ENCODE measurements around the gene SMAD6. TPM values are rescaled to one million over a fixed set of nuclear protein-coding genes. Genes with fewer than 3 reads are reported as not detected.

The SMAD6 gene
- total RNA-seq, 2 experiments from 2014 or later: 0.07 to 0.24 TPM

GRCh38 chr15:66730168-66731021 is 28.4 kb downstream of the SMAD6 start:
- Mint-ChIP-seq H3K4me3 (no peak overlapping the region), H3K9me3 (no peaks in the 10 kb centered on the region), H3K36me3 (no peaks in the 10 kb centered on the region), H3K4me1 (ENCODE audit: low read depth) (no peaks in the 10 kb centered on the region), H3K27me3 (peaks cover 2% of the 10 kb centered on the region), H3K27ac (no peak overlapping the region)
- CTCF ChIA-PET: no interaction called here
- DNase-seq: peak; percentile 42
- intact Hi-C loops (cut with micrococcal nuclease): no loop called here
- POLR2A ChIA-PET: no interaction called here

DNA sequence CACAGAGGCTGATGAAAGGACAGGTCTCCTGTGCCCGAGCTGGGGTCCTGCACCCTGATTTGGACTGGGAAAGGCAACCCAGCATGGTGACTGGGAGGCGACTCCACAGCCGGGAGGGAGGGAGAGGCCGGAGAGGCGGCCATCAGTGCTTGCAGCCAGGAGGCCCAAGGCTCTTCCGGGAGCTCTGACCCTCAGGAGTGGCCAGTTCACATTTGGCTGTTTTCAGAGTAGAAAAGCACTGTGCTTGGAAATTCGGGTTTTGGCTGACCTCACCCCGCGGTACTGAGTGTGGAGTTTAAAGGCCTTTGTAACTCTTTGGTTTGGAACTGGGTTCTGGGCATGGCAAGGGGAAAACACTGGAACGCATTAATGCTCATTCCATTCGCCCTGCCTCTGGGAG is 31.9 kb downstream of the SMAD6 start:
- CTCF ChIA-PET: no interaction called here

GRCh38 chr15:66734961-66735908 is 33.2 kb downstream of the SMAD6 start:
- H3K4me3 Mint-ChIP-seq: no peak overlapping the region
- no peak overlapping the region for H3K27ac Mint-ChIP-seq
- ChIA-PET POLR2A (no interaction called here), CTCF (interaction anchor here (2.2 kb wide), 1 partner anchor 116 kb away, joined by 6 read pairs; no protein-coding TSS in a partner anchor)
- H3K36me3 Mint-ChIP-seq: no peaks in the 10 kb centered on the region
- no peaks in the 10 kb centered on the region for H3K4me1 Mint-ChIP-seq (ENCODE audit: low read depth)
- H3K27me3 Mint-ChIP-seq: no peaks in the 10 kb centered on the region
- intact Hi-C loops (cut with micrococcal nuclease): no loop called here
- no peaks in the 10 kb centered on the region for H3K9me3 Mint-ChIP-seq
- DNase-seq: no peak

More for the DNA sequence above, 31.9 kb downstream of the SMAD6 start:
- Mint-ChIP-seq H3K4me3 (no peak overlapping the region), H3K9me3 (no peaks in the 10 kb centered on the region), H3K36me3 (no peaks in the 10 kb centered on the region), H3K4me1 (ENCODE audit: low read depth) (no peaks in the 10 kb centered on the region), H3K27me3 (no peaks in the 10 kb centered on the region), H3K27ac (no peak overlapping the region)
- intact Hi-C loops (cut with micrococcal nuclease): no loop called here
- POLR2A ChIA-PET: no interaction called here
- DNase-seq: no peak

GRCh38 chr15:66735909-66736305 is 33.9 kb downstream of the SMAD6 start:
- H3K36me3 Mint-ChIP-seq: no peaks in the 10 kb centered on the region
- ChIA-PET POLR2A (no interaction called here), CTCF (interaction anchor here (2.2 kb wide), 1 partner anchor 115 kb away, joined by 6 read pairs; no protein-coding TSS in a partner anchor)
- DNase-seq: no peak
- H3K4me1 Mint-ChIP-seq (ENCODE audit: low read depth): no peaks in the 10 kb centered on the region
- intact Hi-C loops (cut with micrococcal nuclease): no loop called here
- H3K27ac Mint-ChIP-seq: no peak overlapping the region
- H3K27me3 Mint-ChIP-seq: no peaks in the 10 kb centered on the region
- H3K9me3 Mint-ChIP-seq: no peaks in the 10 kb centered on the region
- H3K4me3 Mint-ChIP-seq: no peak overlapping the region

- Mint-ChIP-seq H3K27me3 (no peaks in the 10 kb centered on the region), H3K4me3 (no peak overlapping the region), H3K4me1 (ENCODE audit: low read depth) (no peaks in the 10 kb centered on the region), H3K36me3 (no peaks in the 10 kb centered on the region), H3K27ac (no peak overlapping the region), H3K9me3 (no peaks in the 10 kb centered on the region)
- DNase-seq: no peak
- ChIA-PET POLR2A (no interaction called here), CTCF (no interaction called here)
- intact Hi-C loops (cut with micrococcal nuclease): no loop called here
Observed at GRCh38 chr15:66737243-66738010, 35.4 kb downstream of the SMAD6 start.

DNA sequence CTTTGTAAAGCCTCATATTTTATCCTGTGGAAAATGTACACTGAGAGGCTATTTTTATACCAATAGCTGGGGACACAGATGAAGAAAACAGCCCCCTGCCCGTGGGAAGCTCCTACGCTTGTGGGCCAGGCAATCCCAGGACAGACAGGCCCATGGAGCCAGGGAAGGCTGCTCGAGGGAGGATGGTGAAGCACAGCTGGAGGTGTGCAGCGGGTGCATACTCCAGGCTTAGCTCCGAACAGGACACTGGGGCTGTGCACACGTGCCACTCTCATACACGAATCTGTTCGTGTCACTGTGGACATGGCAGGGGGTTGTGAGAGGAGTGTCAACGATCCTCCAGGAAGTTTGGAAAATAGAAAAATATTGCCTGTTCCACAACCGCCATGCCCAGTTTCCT is 36.1 kb downstream of the SMAD6 start:
- H3K27ac Mint-ChIP-seq: no peak overlapping the region
- no peak for DNase-seq
- no peaks in the 10 kb centered on the region for H3K4me1 Mint-ChIP-seq (ENCODE audit: low read depth)
- CTCF ChIA-PET: no interaction called here
- POLR2A ChIA-PET: no interaction called here
- no peaks in the 10 kb centered on the region for H3K36me3 Mint-ChIP-seq
- intact Hi-C loops (cut with micrococcal nuclease): no loop called here
- no peaks in the 10 kb centered on the region for H3K27me3 Mint-ChIP-seq
- H3K4me3 Mint-ChIP-seq: no peak overlapping the region
- H3K9me3 Mint-ChIP-seq: no peaks in the 10 kb centered on the region

- Mint-ChIP-seq H3K4me3 (no peak overlapping the region), H3K9me3 (no peaks in the 10 kb centered on the region), H3K27ac (no peak overlapping the region), H3K4me1 (ENCODE audit: low read depth) (no peaks in the 10 kb centered on the region), H3K36me3 (no peaks in the 10 kb centered on the region), H3K27me3 (no peaks in the 10 kb centered on the region)
- ChIA-PET CTCF (interaction anchor here (0.6 kb wide), 1 partner anchor 929 kb away, joined by 5 read pairs; no protein-coding TSS in a partner anchor), POLR2A (no interaction called here)
- no peak for DNase-seq
- intact Hi-C loops (cut with micrococcal nuclease): no loop called here
Observed at GRCh38 chr15:66738595-66738994, 36.6 kb downstream of the SMAD6 start.

DNA sequence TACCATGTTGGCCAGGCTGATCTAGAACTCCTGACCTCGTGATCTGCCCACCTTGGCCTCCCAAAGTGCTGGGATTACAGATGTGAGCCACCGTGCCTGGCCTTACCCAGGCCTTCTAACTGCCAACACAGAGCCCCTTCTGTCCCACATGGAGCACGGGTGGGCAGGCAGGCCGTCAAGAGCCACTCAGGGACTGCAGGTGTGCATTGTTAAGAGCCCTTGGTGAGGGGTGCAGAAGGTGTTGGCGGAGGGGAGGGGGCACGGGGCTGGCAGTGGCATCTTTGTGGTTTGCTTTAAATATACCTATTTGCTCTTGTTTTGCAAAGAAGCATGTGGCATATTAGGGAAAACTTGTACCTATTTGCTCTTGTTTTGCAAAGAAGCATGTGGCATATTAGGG is 37.3 kb downstream of the SMAD6 start:
- ChIA-PET POLR2A (no interaction called here), CTCF (no interaction called here)
- no peak for DNase-seq
- Mint-ChIP-seq H3K4me1 (ENCODE audit: low read depth) (no peaks in the 10 kb centered on the region), H3K4me3 (no peak overlapping the region), H3K27ac (no peak overlapping the region), H3K27me3 (no peaks in the 10 kb centered on the region), H3K36me3 (no peaks in the 10 kb centered on the region), H3K9me3 (no peaks in the 10 kb centered on the region)
- intact Hi-C loops (cut with micrococcal nuclease): no loop called here

DNA sequence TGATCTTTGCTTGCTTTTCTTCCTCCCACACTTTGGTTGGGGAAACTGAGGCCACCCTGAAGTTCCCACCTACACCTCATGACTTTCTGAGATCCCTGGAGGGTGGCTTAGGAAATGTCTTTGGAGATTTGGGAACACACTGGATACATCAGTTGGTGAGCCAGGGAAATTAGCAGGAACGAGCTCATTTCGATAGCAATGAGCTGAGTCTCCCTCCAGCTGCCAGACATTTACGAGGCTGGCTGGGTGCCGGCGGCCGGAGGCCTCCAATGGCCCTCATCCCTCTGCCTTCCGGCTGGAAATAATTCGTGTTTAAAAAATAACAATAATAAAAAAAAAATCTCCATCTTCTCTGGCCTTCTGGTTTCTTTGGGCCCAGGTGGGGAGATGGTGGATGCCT is 38.8 kb downstream of the SMAD6 start:
- intact Hi-C loops (cut with micrococcal nuclease): no loop called here
- no peak for DNase-seq
- no peaks in the 10 kb centered on the region for H3K4me1 Mint-ChIP-seq (ENCODE audit: low read depth)
- H3K36me3 Mint-ChIP-seq: no peaks in the 10 kb centered on the region
- CTCF ChIA-PET: no interaction called here
- no peak overlapping the region for H3K4me3 Mint-ChIP-seq
- no peaks in the 10 kb centered on the region for H3K27me3 Mint-ChIP-seq
- H3K27ac Mint-ChIP-seq: no peak overlapping the region
- no peaks in the 10 kb centered on the region for H3K9me3 Mint-ChIP-seq
- POLR2A ChIA-PET: no interaction called here

- CTCF ChIA-PET: no interaction called here
- Mint-ChIP-seq H3K4me1 (ENCODE audit: low read depth) (no peaks in the 10 kb centered on the region), H3K9me3 (no peaks in the 10 kb centered on the region), H3K36me3 (no peaks in the 10 kb centered on the region), H3K4me3 (no peak overlapping the region), H3K27me3 (no peaks in the 10 kb centered on the region), H3K27ac (no peak overlapping the region)
- no peak for DNase-seq
- intact Hi-C loops (cut with micrococcal nuclease): no loop called here
- POLR2A ChIA-PET: no interaction called here
Observed at GRCh38 chr15:66741646-66742045, 39.6 kb downstream of the SMAD6 start.

- Mint-ChIP-seq H3K4me3 (no peak overlapping the region), H3K27me3 (no peaks in the 10 kb centered on the region), H3K27ac (no peak overlapping the region), H3K36me3 (no peaks in the 10 kb centered on the region), H3K4me1 (ENCODE audit: low read depth) (no peaks in the 10 kb centered on the region), H3K9me3 (no peaks in the 10 kb centered on the region)
- DNase-seq: no peak
- intact Hi-C loops (cut with micrococcal nuclease): no loop called here
- CTCF ChIA-PET: no interaction called here
- POLR2A ChIA-PET: no interaction called here
Observed at GRCh38 chr15:66742286-66742685, 40.2 kb downstream of the SMAD6 start.

DNA sequence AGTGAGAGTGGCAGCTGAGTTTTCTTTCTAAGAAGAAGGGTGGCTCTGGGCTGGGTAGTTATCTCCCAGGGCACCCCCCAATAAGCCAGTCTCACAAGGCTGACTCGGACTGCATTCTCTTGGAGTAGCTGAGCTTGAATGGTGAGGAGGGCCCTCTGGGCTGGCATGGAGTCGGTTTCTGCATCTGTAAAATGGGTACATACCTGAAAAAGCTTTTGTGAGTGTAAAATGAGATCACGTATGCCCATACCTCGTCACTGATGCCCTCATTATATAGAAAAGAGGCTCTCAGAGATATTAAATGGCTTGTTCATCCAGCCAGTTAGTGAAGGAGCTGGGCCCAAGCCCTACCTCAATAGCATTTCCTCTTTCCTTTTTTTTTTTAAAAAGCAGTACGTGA is 41.2 kb downstream of the SMAD6 start:
- POLR2A ChIA-PET: interaction anchor here (0.6 kb wide), 1 partner anchor 115 kb away, joined by 3 read pairs; no protein-coding TSS in a partner anchor
- H3K27ac Mint-ChIP-seq: no peak overlapping the region
- H3K4me1 Mint-ChIP-seq (ENCODE audit: low read depth): no peaks in the 10 kb centered on the region
- CTCF ChIA-PET: interaction anchor here (1.2 kb wide), 1 partner anchor 14 kb away, joined by 3 read pairs; no protein-coding TSS in a partner anchor
- DNase-seq: no peak
- H3K4me3 Mint-ChIP-seq: no peak overlapping the region
- H3K36me3 Mint-ChIP-seq: no peaks in the 10 kb centered on the region
- no peaks in the 10 kb centered on the region for H3K27me3 Mint-ChIP-seq
- intact Hi-C loops (cut with micrococcal nuclease): no loop called here
- H3K9me3 Mint-ChIP-seq: no peaks in the 10 kb centered on the region
